Stimulated activated naive B cell treated with anti-CD40 and anti-IgM and Interleukin-4, amounts not matched to agents 10 μg/mL and 1 μg/mL and 100 μg/mL, for 72 hours (primary cell): ENCODE results near the gene KCP.

ENCODE experiments used
- ATAC-seq, 2 donors: fragments of 150-1000 bp; cut with Tn5 transposase; replicated peaks; 2 replicates each; pipeline ENCODE4 v1.10.0; 2021; ENCODE audit warnings: moderate library complexity in 1 of 2
- DNase-seq: peaks from one replicate; pipeline ENCODE4 v3.0.0; 2021
- H3K27ac Mint-ChIP-seq: one replicate; pipeline ENCODE4 v1.8.0; 2022; ENCODE audit warnings: mild to moderate bottlenecking, mixed read lengths
- H3K27me3 Mint-ChIP-seq, 2 donors: one replicate each; pipeline ENCODE4 v1.8.0; 2022; ENCODE audit warnings: mixed read lengths in 2 of 2
- H3K36me3 Mint-ChIP-seq, 2 donors: one replicate each; pipeline ENCODE4 v1.8.0; 2022; ENCODE audit warnings: mixed read lengths in 2 of 2, mild to moderate bottlenecking in 1 of 2
- H3K4me1 Mint-ChIP-seq, 2 donors: one replicate each; pipeline ENCODE4 v1.8.0; 2022; ENCODE audit warnings: mixed read lengths in 2 of 2, mild to moderate bottlenecking in 1 of 2
- H3K4me3 Mint-ChIP-seq, 2 donors: one replicate each; pipeline ENCODE4 v1.8.0; 2022; ENCODE audit warnings: mild to moderate bottlenecking in 2 of 2, mixed read lengths in 2 of 2, moderate library complexity in 1 of 2
- H3K9me3 Mint-ChIP-seq, 2 donors: one replicate each; pipeline ENCODE4 v1.8.0; 2022; ENCODE audit warnings: mixed read lengths in 2 of 2, mild to moderate bottlenecking in 1 of 2

The KCP gene

DNA sequence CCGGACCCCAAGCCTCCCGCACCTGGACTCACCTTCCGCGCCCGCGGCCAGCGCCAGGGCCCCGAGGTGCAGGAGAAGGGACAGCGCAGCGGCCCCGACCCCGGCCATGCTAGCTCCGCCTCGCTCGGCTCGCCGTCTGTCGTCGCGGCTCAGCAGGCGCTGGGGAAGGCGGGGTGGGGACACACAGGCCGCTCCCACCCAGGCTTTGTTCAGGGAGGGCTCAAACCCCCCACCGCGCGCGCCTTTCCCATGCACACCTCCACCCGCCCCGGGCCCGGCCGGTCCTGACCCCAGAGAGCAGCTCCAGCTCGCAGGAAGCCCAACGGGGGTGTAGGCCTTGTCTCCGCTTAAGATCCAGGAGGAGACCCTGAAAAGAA lies at the start of gene KCP:
Gene KCP, minus strand, starts transcription at position 141 of the 377 bp plus-strand sequence. Its CDS starts 33 bp downstream, at position 108.
- DNase-seq: no peak
- ATAC-seq: no peak
- H3K4me3 Mint-ChIP-seq: peak within 1 kb of the TSS; percentile 71 to 74
- peaks cover 36 to 61% of the 10 kb centered on the region in 2 donors for H3K4me1 Mint-ChIP-seq
- no peaks in the 10 kb centered on the region for H3K9me3 Mint-ChIP-seq
- peaks cover 43 to 44% of the 10 kb centered on the region in 2 donors for H3K27me3 Mint-ChIP-seq
- H3K36me3 Mint-ChIP-seq: peaks cover 0 to 5% of the 10 kb centered on the region in 2 donors
- H3K27ac Mint-ChIP-seq: no peak within 1 kb of the TSS

GRCh38 chr7:128959296-128959695 lies 48.8 kb upstream of the KCP start:
- Mint-ChIP-seq H3K4me3 (no peak overlapping the region), H3K27me3 (no peaks in the 10 kb centered on the region), H3K9me3 (peaks cover 0 to 2% of the 10 kb centered on the region in 2 donors), H3K27ac (peak overlapping the region; percentile 65), H3K36me3 (peaks cover 53 to 68% of the 10 kb centered on the region in 2 donors), H3K4me1 (peaks cover 27 to 64% of the 10 kb centered on the region in 2 donors)
- ATAC-seq: no peak
- DNase-seq: no peak

DNA sequence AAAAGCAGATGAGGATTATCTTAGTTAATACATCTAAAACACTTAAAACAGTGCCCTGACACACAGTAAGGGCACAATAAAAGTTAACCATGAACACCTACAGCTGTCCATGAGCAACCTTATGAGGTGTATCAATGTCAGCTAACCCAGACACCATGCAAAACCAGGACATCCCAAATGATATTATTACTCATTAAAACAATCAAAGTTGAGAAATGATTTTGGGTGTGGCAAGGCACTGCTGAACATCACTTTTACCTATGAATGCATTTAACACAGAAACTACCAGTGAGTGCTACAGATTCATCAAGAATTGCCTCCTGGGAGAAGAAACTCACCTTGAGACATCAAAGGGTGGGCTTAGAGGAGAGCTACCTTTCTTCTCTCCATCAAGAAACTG lies 45.5 kb upstream of the KCP start:
- peaks cover 58 to 71% of the 10 kb centered on the region in 2 donors for H3K36me3 Mint-ChIP-seq
- no peak overlapping the region for H3K4me3 Mint-ChIP-seq
- DNase-seq (no peak), ATAC-seq (no peak)
- no peaks in the 10 kb centered on the region for H3K27me3 Mint-ChIP-seq
- H3K9me3 Mint-ChIP-seq: no peaks in the 10 kb centered on the region
- H3K4me1 Mint-ChIP-seq: peaks cover 26 to 61% of the 10 kb centered on the region in 2 donors
- H3K27ac Mint-ChIP-seq: peak overlapping the region; percentile 95

GRCh38 chr7:128954830-128955802 lies 44.6 kb upstream of the KCP start:
- peaks cover 28 to 68% of the 10 kb centered on the region in 2 donors for H3K4me1 Mint-ChIP-seq
- peak overlapping the region; percentile 57 to 64 for H3K4me3 Mint-ChIP-seq
- no peaks in the 10 kb centered on the region for H3K27me3 Mint-ChIP-seq
- no peak for DNase-seq
- H3K27ac Mint-ChIP-seq: peak overlapping the region; percentile 95
- H3K9me3 Mint-ChIP-seq: no peaks in the 10 kb centered on the region
- H3K36me3 Mint-ChIP-seq: peaks cover 66 to 76% of the 10 kb centered on the region in 2 donors
- peak; percentile 81 to 87 for ATAC-seq

DNA sequence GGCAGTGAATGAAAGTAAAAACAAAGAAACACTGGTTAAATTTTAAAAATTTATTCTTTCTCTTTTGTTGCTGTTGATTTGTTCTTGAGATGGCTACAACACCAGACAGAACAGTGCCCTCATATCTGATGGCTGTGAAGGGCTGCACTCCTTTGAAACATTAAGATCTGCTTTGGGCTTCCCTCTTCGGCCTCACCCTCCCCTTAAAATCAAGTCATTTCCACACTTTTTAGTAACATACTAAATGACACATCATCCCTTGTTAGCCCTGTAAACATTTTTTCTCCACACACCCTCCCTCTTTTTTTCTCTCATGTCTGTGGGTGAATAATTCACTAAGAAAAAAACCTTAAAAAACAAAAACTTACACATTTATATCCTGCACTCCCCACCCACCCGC lies 43.6 kb upstream of the KCP start:
- no peak for DNase-seq
- Mint-ChIP-seq H3K27me3 (no peaks in the 10 kb centered on the region), H3K4me3 (peak overlapping the region in 1 of 2 donors; percentile 52), H3K4me1 (peaks cover 31 to 67% of the 10 kb centered on the region in 2 donors), H3K27ac (peak overlapping the region; percentile 95), H3K9me3 (no peaks in the 10 kb centered on the region), H3K36me3 (peaks cover 62 to 75% of the 10 kb centered on the region in 2 donors)
- ATAC-seq: peak; percentile 33 to 42

DNA sequence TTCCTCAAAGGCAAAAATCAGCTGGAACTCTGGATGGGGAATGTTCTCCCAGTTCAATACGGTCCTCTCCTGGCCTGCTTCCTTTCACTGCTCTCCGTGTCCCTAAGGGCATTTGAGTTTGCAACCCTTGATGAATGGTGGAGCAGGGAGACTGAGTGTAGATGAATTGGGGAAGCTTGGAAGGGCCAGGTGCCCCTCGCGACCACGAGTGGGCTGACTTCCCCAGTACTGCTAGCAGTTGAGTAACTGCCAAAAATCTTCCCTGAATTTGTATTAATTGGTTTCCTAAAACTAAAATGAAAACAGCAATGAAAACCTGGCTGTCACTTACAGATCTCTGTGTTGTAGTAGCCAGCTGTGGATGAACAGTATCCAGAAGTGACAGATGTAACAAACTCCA lies 40.8 kb upstream of the KCP start:
- ATAC-seq: no peak
- no peaks in the 10 kb centered on the region for H3K27me3 Mint-ChIP-seq
- peak overlapping the region; percentile 89 for H3K27ac Mint-ChIP-seq
- no peak for DNase-seq
- H3K36me3 Mint-ChIP-seq: peaks cover 60 to 77% of the 10 kb centered on the region in 2 donors
- no peaks in the 10 kb centered on the region for H3K9me3 Mint-ChIP-seq
- peaks cover 49 to 81% of the 10 kb centered on the region in 2 donors for H3K4me1 Mint-ChIP-seq
- H3K4me3 Mint-ChIP-seq: no peak overlapping the region

- H3K9me3 Mint-ChIP-seq: no peaks in the 10 kb centered on the region
- peak overlapping the region; percentile 82 for H3K27ac Mint-ChIP-seq
- no peak for DNase-seq
- H3K4me3 Mint-ChIP-seq: no peak overlapping the region
- no peaks in the 10 kb centered on the region for H3K27me3 Mint-ChIP-seq
- ATAC-seq: peak; percentile 52 to 55
- peaks cover 39 to 76% of the 10 kb centered on the region in 2 donors for H3K4me1 Mint-ChIP-seq
- H3K36me3 Mint-ChIP-seq: peaks cover 60 to 78% of the 10 kb centered on the region in 2 donors
Observed at GRCh38 chr7:128948976-128949760, 38.7 kb upstream of the KCP start.

DNA sequence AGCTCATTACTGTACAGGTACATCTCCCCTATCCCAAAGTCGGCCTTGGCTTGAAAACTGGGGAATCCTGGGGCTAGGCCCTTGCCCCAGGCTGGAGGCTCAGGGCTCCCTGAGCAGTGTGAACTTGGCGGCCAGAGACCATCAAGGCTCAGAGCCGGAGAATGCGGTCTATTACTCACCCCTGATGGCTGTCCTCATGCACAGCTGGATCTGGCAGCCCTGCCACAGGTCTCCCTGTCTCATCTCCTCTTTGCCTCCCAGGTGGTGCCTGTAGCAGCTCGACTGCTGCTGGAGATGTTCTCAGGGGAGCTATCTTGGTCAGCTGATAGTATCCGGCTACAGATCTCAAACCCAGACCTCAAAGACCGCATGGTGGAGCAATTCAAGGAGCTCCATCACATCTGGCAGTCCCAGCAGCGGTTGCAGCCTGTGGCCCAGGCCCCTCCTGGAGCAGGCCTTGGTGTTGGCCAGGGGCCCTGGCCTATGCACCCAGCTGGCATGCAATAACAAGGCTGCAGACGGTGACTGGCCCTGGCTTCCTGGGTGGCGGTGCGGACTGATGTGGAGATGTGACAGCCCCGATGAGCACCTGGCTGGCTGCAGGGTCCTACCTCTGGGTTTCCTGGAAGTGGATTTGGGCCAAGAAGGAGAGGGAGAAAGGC lies 37.9 kb upstream of the KCP start:
- ATAC-seq (peak in 1 of 2 donors; percentile 10), DNase-seq (no peak)
- H3K4me1 Mint-ChIP-seq: peaks cover 38 to 73% of the 10 kb centered on the region in 2 donors
- peaks cover 63 to 71% of the 10 kb centered on the region in 2 donors for H3K36me3 Mint-ChIP-seq
- peak overlapping the region; percentile 82 for H3K27ac Mint-ChIP-seq
- no peaks in the 10 kb centered on the region for H3K27me3 Mint-ChIP-seq
- H3K9me3 Mint-ChIP-seq: no peaks in the 10 kb centered on the region
- peak overlapping the region in 1 of 2 donors; percentile 10 for H3K4me3 Mint-ChIP-seq

DNA sequence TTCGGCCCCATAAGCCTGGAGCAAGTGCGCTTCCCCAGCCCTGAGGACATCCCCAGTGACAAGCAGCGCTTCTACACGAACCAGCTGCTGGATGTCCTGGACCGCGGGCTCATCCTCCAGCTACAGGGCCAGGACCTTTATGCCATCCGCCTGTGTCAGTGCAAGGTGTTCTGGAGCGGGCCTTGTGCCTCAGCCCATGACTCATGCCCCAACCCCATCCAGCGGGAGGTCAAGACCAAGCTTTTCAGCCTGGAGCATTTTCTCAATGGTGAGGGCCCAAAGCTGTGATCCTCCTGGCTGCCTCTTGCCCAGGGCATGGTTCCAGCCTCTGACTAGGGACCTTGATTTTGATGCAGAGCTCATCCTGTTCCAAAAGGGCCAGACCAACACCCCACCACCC lies 37.3 kb upstream of the KCP start:
- Mint-ChIP-seq H3K27me3 (no peaks in the 10 kb centered on the region), H3K27ac (peak overlapping the region; percentile 79), H3K36me3 (peaks cover 62 to 65% of the 10 kb centered on the region in 2 donors), H3K4me3 (no peak overlapping the region), H3K4me1 (peaks cover 33 to 67% of the 10 kb centered on the region in 2 donors), H3K9me3 (no peaks in the 10 kb centered on the region)
- DNase-seq (no peak), ATAC-seq (no peak)

- Mint-ChIP-seq H3K9me3 (no peaks in the 10 kb centered on the region), H3K27ac (peak overlapping the region; percentile 83), H3K27me3 (no peaks in the 10 kb centered on the region), H3K36me3 (peaks cover 62 to 69% of the 10 kb centered on the region in 2 donors), H3K4me3 (peak overlapping the region in 1 of 2 donors; percentile 25), H3K4me1 (peaks cover 36 to 66% of the 10 kb centered on the region in 2 donors)
- DNase-seq (no peak), ATAC-seq (peak in 1 of 2 donors; percentile 32)
Observed at GRCh38 chr7:128946936-128947830, 36.7 kb upstream of the KCP start.

DNA sequence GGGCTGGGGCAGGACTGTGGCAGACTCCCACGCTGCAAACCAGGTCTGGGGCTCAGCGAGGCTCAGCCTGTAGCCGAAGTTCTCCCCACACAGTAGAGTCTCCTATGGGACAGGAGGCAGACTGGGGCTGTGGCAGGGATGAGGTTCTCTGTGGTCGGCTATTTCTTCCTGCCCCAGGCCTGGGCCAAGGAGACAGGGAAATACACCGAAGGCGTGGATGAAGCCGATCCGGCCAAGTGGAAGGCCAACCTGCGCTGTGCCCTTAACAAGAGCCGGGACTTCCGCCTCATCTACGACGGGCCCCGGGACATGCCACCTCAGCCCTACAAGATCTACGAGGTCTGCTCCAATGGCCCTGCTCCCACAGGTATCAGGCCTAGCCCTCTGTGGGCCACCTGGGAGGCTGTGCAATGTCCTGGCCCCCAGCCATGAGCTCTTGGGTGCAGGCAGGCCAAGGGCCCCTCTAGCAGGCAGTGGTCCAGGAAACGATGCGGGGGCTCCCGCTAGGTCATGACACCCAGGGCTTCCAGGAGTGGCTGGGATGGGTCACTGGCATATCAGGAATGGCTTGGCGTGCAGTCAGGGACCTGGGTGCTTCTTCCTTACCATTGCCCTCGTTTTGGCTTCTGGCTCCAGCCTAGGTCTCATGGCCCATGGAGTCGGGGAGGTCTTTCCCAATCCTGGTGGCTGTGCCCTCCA lies 35.3 kb upstream of the KCP start:
- DNase-seq (no peak), ATAC-seq (no peak)
- Mint-ChIP-seq H3K27me3 (no peaks in the 10 kb centered on the region), H3K4me3 (peak overlapping the region in 1 of 2 donors; percentile 13), H3K27ac (peak overlapping the region; percentile 42), H3K36me3 (peaks cover 58 to 68% of the 10 kb centered on the region in 2 donors), H3K9me3 (no peaks in the 10 kb centered on the region), H3K4me1 (peaks cover 34 to 64% of the 10 kb centered on the region in 2 donors)

DNA sequence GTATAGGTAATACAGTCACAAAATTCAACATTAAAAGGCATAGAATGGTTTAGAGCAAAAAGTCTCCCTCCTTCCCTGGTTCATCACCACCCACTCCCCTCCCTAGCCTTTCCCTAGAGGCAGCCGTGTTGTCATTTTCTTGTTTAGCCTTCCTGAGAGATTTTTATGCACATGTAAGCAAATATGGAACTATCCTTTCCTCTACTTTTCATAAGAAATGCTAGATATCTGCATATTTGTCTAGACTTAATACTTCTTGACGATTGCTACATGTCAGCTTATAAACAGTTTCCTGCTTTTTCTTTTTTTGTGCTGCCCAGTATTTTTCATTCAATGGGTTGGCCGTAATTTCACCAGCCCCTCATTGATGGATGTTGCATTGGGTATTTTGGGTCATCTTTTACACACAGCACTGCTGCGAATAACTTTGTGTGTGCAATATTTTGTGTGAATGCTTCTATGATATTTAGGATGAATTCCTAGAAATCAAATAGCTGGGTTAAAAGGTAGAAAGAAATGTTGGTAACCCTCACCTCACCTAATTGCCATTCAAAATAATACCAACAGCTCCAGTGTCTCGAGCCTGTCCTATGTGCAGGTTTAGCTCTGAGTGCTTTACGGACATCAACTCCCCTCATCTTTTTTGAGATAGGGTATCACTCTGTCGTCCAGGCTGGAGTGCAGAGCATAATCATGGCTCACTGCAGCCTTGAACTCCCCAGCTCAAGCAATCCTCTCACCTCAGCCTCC lies 34.2 kb upstream of the KCP start:
- no peaks in the 10 kb centered on the region for H3K27me3 Mint-ChIP-seq
- ATAC-seq: no peak
- H3K4me3 Mint-ChIP-seq: peak overlapping the region; percentile 2 to 25
- no peak for DNase-seq
- H3K4me1 Mint-ChIP-seq: peaks cover 36 to 69% of the 10 kb centered on the region in 2 donors
- peaks cover 56 to 69% of the 10 kb centered on the region in 2 donors for H3K36me3 Mint-ChIP-seq
- peak overlapping the region; percentile 43 for H3K27ac Mint-ChIP-seq
- H3K9me3 Mint-ChIP-seq: no peaks in the 10 kb centered on the region
